ENCODE data around the gene ZFAND5.

- no peak for TF ChIP-seq CTCF (IDR thresholded peaks at IDR 0.05)
- TF ChIP-seq TAF1 (IDR thresholded peaks at IDR 0.05; ENCODE audit: borderline replicate concordance, low read depth, low read length), result no peak
- TF ChIP-seq PBX3 (IDR thresholded peaks at IDR 0.05), result no peak
- TF ChIP-seq YY1 (IDR thresholded peaks at IDR 0.05; ENCODE audit: low read depth), result no peak
- no peak for TF ChIP-seq FOXJ3 (CRISPR knock-in tag; IDR thresholded peaks at IDR 0.05)
- TF ChIP-seq RCOR1 (IDR thresholded peaks at IDR 0.05; ENCODE audit: low read length), result no peak
- TF ChIP-seq EP300 (IDR thresholded peaks at IDR 0.05; ENCODE audit: borderline replicate concordance in 1 of 2, low read depth in 1 of 2, low read length in 1 of 2), result no peak
- TF ChIP-seq MAX (IDR thresholded peaks at IDR 0.05; ENCODE audit: low read depth), result no peak
- TF ChIP-seq FOXM1 (IDR thresholded peaks at IDR 0.05; ENCODE audit: low read depth), result no peak
- TF ChIP-seq SMC3 (IDR thresholded peaks at IDR 0.05; ENCODE audit: low read depth, low read length), result no peak
- no peak for TF ChIP-seq POLR2AphosphoS5 (IDR thresholded peaks at IDR 0.05; ENCODE audit: low read depth, low read length)
- TF ChIP-seq JUND (IDR thresholded peaks at IDR 0.05), result no peak
Measured at GRCh38 chr9:72355153-72355552, 9.9 kb downstream of the ZFAND5 start.
